Measurements from ENCODE around the gene OTX2.

- TF ChIP-seq CTCF (IDR thresholded peaks at IDR 0.05) (no peak), POLR2A (IDR thresholded peaks at IDR 0.05) (no peak)
Measured at GRCh38 chr14:56846970-56847930, 37.0 kb upstream of the OTX2 start.
